Neural progenitor cell (in vitro differentiated cells): ENCODE data around the gene FAM110A. TPM values are rescaled to one million over a fixed set of nuclear protein-coding genes. Genes with fewer than 3 reads are reported as not detected.

Experiments
- DNase-seq: peaks from one replicate; pipeline ENCODE4 v3.0.0-alpha.2; 2016; ENCODE audit warnings: low spot score
- H2AFZ ChIP-seq: fragments of 200-600 bp; sonication (generic); replicated peaks from 2 replicates; pipeline ENCODE4 v1.6.1; 2016; ENCODE audit warnings: antibody characterized with exemption
- H3F3A ChIP-seq: fragments of 200-600 bp; sonication (generic); 2 replicates; pipeline ENCODE4 v1.6.1; 2016; ENCODE audit warnings: antibody characterized with exemption, low read depth
- H3K27ac ChIP-seq: fragments of 200-600 bp; sonication (generic); 2 replicates; pipeline ENCODE4 v1.5.1; 2016; ENCODE audit warnings: mild to moderate bottlenecking
- H3K27me3 ChIP-seq: fragments of 200-600 bp; sonication (generic); 2 replicates; pipeline ENCODE4 v1.6.1; 2016; ENCODE audit warnings: mild to moderate bottlenecking, moderate library complexity
- H3K36me3 ChIP-seq: fragments of 200-600 bp; sonication (generic); 2 replicates; pipeline ENCODE4 v1.5.1; 2016
- H3K4me1 ChIP-seq: fragments of 200-600 bp; sonication (generic); 2 replicates; pipeline ENCODE4 v1.6.1; 2016; ENCODE audit warnings: mixed run types
- H3K4me2 ChIP-seq: fragments of 200-600 bp; sonication (generic); 2 replicates; pipeline ENCODE4 v1.6.1; 2016
- H3K4me3 ChIP-seq: fragments of 200-600 bp; sonication (generic); 2 replicates; pipeline ENCODE4 v1.5.1; 2016
- H3K79me2 ChIP-seq: fragments of 200-600 bp; sonication (generic); 2 replicates; pipeline ENCODE4 v1.6.1; 2016; ENCODE audit warnings: low read depth
- H3K9ac ChIP-seq: fragments of 200-600 bp; sonication (generic); 2 replicates; pipeline ENCODE4 v1.6.1; 2016
- H3K9me3 ChIP-seq: fragments of 200-600 bp; sonication (generic); 2 replicates; pipeline ENCODE4 v1.5.1; 2016; ENCODE audit warnings: low read depth
- H4K20me1 ChIP-seq: fragments of 200-600 bp; sonication (generic); 2 replicates; pipeline ENCODE4 v1.6.1; 2016; ENCODE audit warnings: low read depth
- H3K27ac Mint-ChIP-seq: 3 replicates; pipeline ENCODE4 v1.8.0; 2021; ENCODE audit warnings: mixed read lengths
- H3K27me3 Mint-ChIP-seq: 2 replicates; pipeline ENCODE4 v1.8.0; 2022; ENCODE audit warnings: low read depth, mild to moderate bottlenecking, inconsistent platforms, moderate library complexity, mixed read lengths; ENCODE audit not compliant: insufficient read depth
- H3K36me3 Mint-ChIP-seq: 3 replicates; pipeline ENCODE4 v1.8.0; 2021; ENCODE audit warnings: mixed read lengths
- H3K4me1 Mint-ChIP-seq: 3 replicates; pipeline ENCODE4 v1.8.0; 2021; ENCODE audit warnings: mixed read lengths
- H3K4me3 Mint-ChIP-seq: 3 replicates; pipeline ENCODE4 v1.8.0; 2021; ENCODE audit warnings: mild to moderate bottlenecking, moderate library complexity, mixed read lengths
- H3K9me3 Mint-ChIP-seq: 3 replicates; pipeline ENCODE4 v1.8.0; 2020; ENCODE audit warnings: mixed read lengths
- CTCF ChIP-seq: fragments of 200-600 bp; sonication (generic); IDR thresholded peaks from 2 replicates; pipeline ENCODE4 v1.5.1; 2017; ENCODE audit warnings: antibody characterized with exemption, mild to moderate bottlenecking
- EZH2 ChIP-seq: fragments of 200-600 bp; sonication (generic); IDR thresholded peaks from 2 replicates; pipeline ENCODE4 v1.6.1; 2017; ENCODE audit warnings: antibody characterized with exemption, mild to moderate bottlenecking, moderate library complexity
- EZH2phosphoT487 ChIP-seq: fragments of 200-600 bp; sonication (generic); IDR thresholded peaks from 2 replicates; pipeline ENCODE4 v1.6.1; 2017; ENCODE audit warnings: antibody characterized with exemption
- total RNA-seq: library from RNA; depleted of rRNA; stranded (reverse); fragments of >200 nt; gene quantifications from 2 replicates; pipeline ENCODE4 v1.2.3, GENCODE V29; 2015; ENCODE audit warnings: low replicate concordance

The FAM110A gene
- total RNA-seq, 1 donor from 2014 or later, result 2.9 TPM

- no peaks in the 10 kb centered on the region for H4K20me1 ChIP-seq
- TF ChIP-seq EZH2 (no peak), EZH2phosphoT487 (no peak), CTCF (no peak)
- Mint-ChIP-seq H3K27me3 (no peaks in the 10 kb centered on the region), H3K27ac (no peak overlapping the region), H3K4me3 (no peak overlapping the region), H3K4me1 (peaks cover 2% of the 10 kb centered on the region), H3K9me3 (no peaks in the 10 kb centered on the region), H3K36me3 (no peaks in the 10 kb centered on the region)
- no peaks in the 10 kb centered on the region for H3K9me3 ChIP-seq
- no peak overlapping the region for H3K9ac ChIP-seq
- no peak overlapping the region for H3K27ac ChIP-seq
- no peak overlapping the region for H2AFZ ChIP-seq
- H3K27me3 ChIP-seq, result no peaks in the 10 kb centered on the region
- H3K36me3 ChIP-seq, result no peaks in the 10 kb centered on the region
- no peaks in the 10 kb centered on the region for H3K4me1 ChIP-seq
- H3F3A ChIP-seq, result no peaks in the 10 kb centered on the region
- H3K4me2 ChIP-seq, result no peak overlapping the region
- H3K4me3 ChIP-seq, result no peak overlapping the region
- DNase-seq, result no peak
- no peaks in the 10 kb centered on the region for H3K79me2 ChIP-seq
These were observed 40.5 kb downstream of the FAM110A start for GRCh38 chr20:873875-874607.

GRCh38 chr20:875115-875514, 41.6 kb downstream of the FAM110A start:
- Histone ChIP-seq H3K4me2 (no peak overlapping the region), H3K9me3 (no peaks in the 10 kb centered on the region), H3K27ac (no peak overlapping the region), H2AFZ (no peak overlapping the region), H3K4me3 (no peak overlapping the region), H3K4me1 (no peaks in the 10 kb centered on the region), H4K20me1 (peaks cover 2% of the 10 kb centered on the region), H3F3A (no peaks in the 10 kb centered on the region), H3K9ac (no peak overlapping the region), H3K36me3 (no peaks in the 10 kb centered on the region), H3K79me2 (no peaks in the 10 kb centered on the region), H3K27me3 (no peaks in the 10 kb centered on the region)
- Mint-ChIP-seq H3K4me1 (peaks cover 2% of the 10 kb centered on the region), H3K4me3 (peak overlapping the region; percentile 21), H3K36me3 (no peaks in the 10 kb centered on the region), H3K27ac (no peak overlapping the region), H3K9me3 (no peaks in the 10 kb centered on the region), H3K27me3 (peaks cover 2% of the 10 kb centered on the region)
- no peak for DNase-seq
- no peak for TF ChIP-seq EZH2
- TF ChIP-seq EZH2phosphoT487, result no peak
- no peak for TF ChIP-seq CTCF

- Histone ChIP-seq H3K79me2 (no peaks in the 10 kb centered on the region), H4K20me1 (peaks cover 2% of the 10 kb centered on the region), H3F3A (no peaks in the 10 kb centered on the region), H2AFZ (no peak overlapping the region), H3K4me1 (no peaks in the 10 kb centered on the region), H3K9me3 (no peaks in the 10 kb centered on the region), H3K9ac (no peak overlapping the region), H3K4me3 (no peak overlapping the region), H3K4me2 (no peak overlapping the region), H3K36me3 (no peaks in the 10 kb centered on the region), H3K27ac (no peak overlapping the region), H3K27me3 (no peaks in the 10 kb centered on the region)
- DNase-seq, result no peak
- TF ChIP-seq EZH2phosphoT487 (no peak), EZH2 (no peak), CTCF (no peak)
- Mint-ChIP-seq H3K4me1 (peaks cover 2% of the 10 kb centered on the region), H3K27me3 (peaks cover 3% of the 10 kb centered on the region), H3K27ac (no peak overlapping the region), H3K9me3 (no peaks in the 10 kb centered on the region), H3K4me3 (no peak overlapping the region), H3K36me3 (no peaks in the 10 kb centered on the region)
These were observed 44.3 kb downstream of the FAM110A start for GRCh38 chr20:877814-878213.
